ENCODE results near the gene PLEKHA5. TPM values are rescaled to one million over a fixed set of nuclear protein-coding genes. Genes with fewer than 3 reads are reported as not detected.
"Not testable (repeated sequence)": the region's sequence is repeated elsewhere in the genome, so short reads cannot be mapped to it uniquely, and the experiment has no call there.

PLEKHA5 gene
- total RNA-seq, 1 experiment from 2014 or later, result 19.6 TPM

- DNase-seq (ENCODE audit: low read depth), result peak; percentile 66
Observed at GRCh38 chr12:19402743-19403431, 273.4 kb downstream of the PLEKHA5 start.

GRCh38 chr12:19404242-19404880 is 274.8 kb downstream of the PLEKHA5 start:
- DNase-seq (ENCODE audit: low read depth), result no peak

- no peak for DNase-seq (ENCODE audit: low read depth)
Observed at GRCh38 chr12:19409376-19409775, 279.8 kb downstream of the PLEKHA5 start.

- no peak for DNase-seq (ENCODE audit: low read depth)
Observed at GRCh38 chr12:19410211-19410610, 280.7 kb downstream of the PLEKHA5 start.

DNA sequence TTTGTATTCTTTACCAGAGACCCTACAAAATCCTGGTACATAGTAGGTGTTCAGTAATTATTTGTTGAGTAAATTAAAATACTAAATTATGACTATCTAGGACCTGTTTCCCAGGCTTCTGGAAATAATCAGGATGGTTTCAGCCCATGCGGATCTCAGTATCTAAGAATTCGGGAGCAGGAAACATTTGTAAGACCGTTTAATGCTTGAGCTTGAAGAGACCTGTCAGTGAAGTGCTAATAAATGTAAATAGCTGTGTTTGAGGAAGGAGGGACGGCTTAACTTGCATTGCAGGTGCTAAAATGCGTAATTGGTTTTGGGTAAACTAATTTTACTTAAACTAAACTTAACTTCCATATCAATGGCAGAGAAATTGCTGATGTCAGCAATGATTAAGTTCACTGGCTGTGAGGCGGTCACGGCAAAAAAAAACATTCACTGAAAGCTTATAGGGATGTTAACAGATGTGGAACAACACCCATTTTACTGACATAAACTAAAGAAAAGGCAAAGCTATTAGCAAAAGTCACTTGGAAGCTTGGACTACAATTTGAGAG is 281.2 kb downstream of the PLEKHA5 start:
- DNase-seq (ENCODE audit: low read depth), result no peak

DNA sequence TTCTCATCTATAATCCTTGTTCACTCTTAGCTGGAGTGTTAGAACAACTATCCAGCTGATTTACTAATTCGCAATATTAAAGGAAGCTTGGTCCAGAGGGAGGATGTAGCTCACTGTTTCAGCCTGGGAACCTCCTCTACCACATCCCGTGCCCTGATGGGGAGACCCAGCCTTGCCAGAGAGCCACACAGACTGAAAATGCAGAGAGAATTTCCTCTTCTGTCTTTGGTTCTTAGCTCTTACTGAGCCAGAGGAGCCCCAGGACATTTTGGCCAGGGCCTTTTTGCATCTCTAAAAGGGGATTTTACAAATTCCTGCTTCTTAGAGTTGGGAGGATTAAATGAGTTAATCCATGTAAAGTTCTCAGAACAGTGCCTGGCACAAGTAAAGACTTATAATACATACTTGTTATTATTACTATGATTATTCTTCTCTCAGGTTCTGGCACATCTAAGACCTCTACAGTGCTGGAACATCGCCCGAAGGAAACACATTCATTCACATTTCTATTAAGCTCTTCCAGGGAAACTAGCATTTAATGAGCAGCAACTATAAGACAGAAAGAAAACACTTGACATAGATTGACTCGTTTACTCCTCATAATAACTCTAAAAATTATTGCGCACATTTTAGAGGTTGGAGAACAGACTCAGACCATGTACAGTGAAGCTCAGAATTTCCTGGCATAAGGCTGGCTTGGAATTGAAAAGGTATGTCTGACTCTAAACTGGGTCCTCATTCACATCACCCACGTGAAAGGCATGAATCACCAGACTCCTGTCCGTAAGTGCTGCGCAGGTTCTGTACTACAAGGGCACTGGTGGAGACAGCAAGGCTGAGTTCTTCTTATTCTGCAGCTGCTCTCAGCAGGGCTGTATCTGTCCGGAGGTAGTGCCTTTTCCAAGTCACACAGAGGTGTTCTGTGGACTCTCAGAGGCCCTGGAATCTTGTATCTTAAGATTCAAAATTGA is 282.0 kb downstream of the PLEKHA5 start:
- DNase-seq (ENCODE audit: low read depth), result no peak

DNA sequence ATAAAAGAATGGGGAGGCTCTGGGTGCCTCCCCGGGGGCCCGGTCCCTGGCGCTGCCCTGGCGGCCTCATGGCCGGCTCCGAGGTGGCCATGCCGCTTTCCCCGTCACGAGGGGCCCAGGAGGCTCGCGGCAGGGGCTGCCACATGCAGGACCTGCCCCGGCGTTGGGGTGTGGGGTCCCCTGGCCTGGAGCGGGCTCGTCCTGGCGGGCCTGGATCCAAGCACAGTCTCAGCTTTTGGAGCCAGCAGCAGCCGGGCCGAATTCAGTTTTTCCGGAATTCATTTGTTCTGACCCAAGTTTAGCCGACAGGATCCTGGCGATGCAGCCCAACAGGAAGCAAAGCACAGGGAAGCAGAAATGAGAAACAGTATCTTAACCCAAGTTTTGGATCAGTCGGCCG is 283.3 kb downstream of the PLEKHA5 start:
- no peak for DNase-seq (ENCODE audit: low read depth)

DNA sequence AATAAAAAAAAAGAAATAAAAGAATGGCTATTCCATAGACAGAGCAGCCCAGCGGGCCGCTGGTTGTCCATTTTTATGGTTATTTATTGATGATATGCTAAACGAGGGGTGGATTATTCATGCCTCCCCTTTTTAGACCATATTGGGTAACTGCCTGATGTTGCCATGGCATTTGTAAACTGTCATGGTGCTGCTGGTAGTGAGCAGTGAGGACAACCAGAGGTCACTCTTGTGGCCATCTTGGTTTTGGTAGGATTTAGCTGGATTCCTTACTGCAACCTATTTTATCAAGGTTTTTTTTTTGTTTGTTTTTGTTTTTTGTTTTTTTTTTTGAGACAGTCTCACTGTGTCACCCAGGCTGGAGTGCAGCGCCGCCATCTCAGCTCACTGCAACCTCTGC is 284.0 kb downstream of the PLEKHA5 start:
- not testable (repeated sequence) for DNase-seq (ENCODE audit: low read depth)

DNA sequence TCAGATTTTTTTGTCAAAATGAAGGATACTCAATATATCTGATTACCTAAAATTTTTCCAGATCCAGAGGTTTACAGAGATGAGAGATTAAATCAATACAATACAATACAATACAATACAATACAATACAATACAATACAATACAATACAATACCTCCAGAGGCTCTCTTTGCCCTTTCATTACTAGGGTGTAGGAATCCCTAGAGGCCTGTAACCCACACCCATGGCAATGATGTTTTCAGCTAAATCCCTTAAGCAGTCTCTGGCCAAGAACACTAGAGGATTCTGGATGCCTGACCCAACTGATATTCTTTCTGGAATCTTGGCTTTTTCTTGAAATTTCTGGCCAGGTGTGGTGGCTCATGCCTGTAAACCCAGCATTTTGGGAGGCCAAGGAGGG is 286.0 kb downstream of the PLEKHA5 start:
- no peak for DNase-seq (ENCODE audit: low read depth)

DNA sequence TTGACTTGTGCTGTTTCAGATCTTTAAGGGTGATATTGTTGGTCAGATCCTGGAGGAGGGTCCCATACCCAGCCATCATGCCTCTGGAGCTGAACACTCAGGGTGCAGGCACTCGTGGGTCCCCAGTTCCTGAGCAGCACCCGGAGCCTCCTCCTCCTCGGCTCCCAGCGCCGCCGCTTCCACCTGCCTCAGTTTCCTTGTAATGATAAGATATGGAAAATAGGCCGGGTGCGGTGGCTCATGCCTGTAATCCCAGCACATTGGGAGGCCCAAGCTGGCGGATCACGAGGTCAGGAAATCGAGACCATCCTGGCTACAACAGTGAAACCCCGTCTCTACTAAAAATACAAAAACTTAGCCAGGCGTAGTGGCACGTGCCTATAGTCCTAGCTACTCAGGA is 289.6 kb downstream of the PLEKHA5 start:
- DNase-seq (ENCODE audit: low read depth), result no peak

- no peak for DNase-seq (ENCODE audit: low read depth)
Observed at GRCh38 chr12:19421503-19422282, 292.2 kb downstream of the PLEKHA5 start.

DNA sequence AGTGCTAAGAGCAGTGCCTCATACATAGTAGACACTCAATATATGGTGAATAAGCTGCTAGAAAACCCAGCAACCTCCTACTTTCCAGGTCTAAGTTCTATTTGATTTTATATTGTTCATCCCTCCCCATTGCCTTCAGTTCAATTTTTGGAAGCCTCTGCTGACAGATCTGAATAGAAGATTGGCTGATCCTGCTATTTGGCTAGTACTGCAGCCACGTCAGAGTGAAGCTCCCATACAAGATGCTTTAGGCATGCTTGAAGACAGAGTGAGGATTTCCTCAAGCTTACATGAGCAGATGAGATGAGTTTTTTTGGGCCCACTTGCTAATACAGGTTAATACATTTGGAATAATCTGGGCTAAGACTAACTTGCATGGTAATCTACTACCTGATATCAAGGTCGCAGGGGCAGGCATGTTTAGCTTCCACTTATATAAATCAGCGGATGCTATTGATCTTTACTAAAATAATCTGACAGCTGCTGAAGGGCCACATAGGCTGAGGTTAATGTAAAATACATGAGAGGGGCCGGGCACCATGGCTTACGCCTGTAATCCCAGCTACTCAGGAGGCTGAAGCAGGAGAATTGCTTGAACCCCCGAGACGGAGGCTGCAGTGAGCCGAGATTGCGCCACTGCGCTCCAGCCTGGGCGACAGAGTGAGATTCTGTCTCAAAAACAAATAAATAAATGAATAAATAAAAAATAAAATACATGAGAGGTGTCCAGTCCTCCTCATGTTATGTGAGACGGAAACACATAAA is 293.8 kb downstream of the PLEKHA5 start:
- DNase-seq (ENCODE audit: low read depth), result no peak
